Skin epidermis (tissue), 12 donors: ENCODE measurements around the gene ZNF526.

Experiments
- H3K27ac ChIP-seq, 21 experiments: fragments of 200-600 bp; sonication (generic) in 11 of 21; one replicate each; pipeline ENCODE4 v1.5.0; 2020; ENCODE audit warnings: mild to moderate bottlenecking in 3 of 21, inconsistent platforms in 2 of 21, moderate library complexity in 2 of 21
- H3K4me3 ChIP-seq, 7 experiments: fragments of 200-600 bp; sonication (generic) in 2 of 7; one replicate each; pipeline ENCODE4 v1.5.0; 2020; ENCODE audit warnings: inconsistent platforms in 2 of 7, mild to moderate bottlenecking in 2 of 7, moderate library complexity in 1 of 7

The ZNF526 gene

DNA sequence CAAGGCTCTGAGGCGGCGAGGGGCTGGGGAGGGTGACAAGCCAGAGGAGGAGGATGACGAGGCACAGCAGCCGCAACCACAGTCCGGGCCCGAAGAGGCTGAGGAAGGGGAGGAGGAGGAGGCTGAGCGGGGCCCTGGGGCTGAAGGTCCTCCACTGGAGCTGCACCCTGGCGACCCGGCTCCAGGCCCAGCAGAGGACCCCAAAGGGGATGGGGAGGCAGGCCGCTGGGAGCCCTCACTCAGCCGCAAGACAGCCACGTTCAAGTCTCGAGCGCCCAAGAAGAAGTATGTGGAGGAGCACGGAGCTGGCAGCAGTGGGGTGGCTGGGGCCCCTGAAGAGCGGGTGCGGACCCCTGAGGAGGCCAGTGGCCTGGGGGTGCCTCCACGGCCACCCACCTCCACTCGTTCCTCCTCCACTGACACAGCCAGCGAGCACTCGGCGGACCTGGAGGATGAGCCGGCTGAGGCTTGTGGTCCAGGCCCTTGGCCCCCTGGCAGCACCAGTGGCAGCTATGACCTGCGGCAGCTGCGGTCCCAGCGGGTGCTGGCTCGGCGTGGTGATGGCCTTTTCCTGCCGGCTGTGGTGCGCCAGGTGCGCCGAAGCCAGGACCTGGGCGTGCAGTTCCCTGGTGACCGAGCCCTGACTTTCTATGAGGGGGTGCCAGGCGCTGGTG lies 51.9 kb downstream of the ZNF526 start:
- Histone ChIP-seq H3K4me3 (no peak overlapping the region), H3K27ac (peak overlapping the region in 14 of 21 experiments; percentile 47 to 98 (median 96))

DNA sequence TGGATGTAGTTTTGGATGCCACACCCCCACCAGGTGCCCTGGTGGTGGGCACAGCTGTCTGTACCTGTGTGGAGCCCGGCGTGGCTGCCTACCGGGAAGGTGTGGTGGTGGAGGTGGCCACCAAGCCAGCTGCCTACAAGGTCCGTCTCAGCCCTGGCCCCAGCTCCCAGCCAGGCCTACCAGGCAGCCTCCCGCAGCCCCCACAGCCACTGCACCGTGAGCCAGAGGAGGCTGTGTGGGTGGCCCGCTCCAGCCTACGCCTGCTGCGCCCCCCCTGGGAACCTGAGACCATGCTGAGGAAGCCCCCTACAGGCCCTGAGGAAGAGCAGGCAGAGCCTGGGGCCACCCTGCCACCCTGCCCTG lies 52.4 kb downstream of the ZNF526 start:
- peak overlapping the region in 7 of 21 experiments; percentile 8 to 95 (median 47) for H3K27ac ChIP-seq
- no peak overlapping the region for H3K4me3 ChIP-seq

DNA sequence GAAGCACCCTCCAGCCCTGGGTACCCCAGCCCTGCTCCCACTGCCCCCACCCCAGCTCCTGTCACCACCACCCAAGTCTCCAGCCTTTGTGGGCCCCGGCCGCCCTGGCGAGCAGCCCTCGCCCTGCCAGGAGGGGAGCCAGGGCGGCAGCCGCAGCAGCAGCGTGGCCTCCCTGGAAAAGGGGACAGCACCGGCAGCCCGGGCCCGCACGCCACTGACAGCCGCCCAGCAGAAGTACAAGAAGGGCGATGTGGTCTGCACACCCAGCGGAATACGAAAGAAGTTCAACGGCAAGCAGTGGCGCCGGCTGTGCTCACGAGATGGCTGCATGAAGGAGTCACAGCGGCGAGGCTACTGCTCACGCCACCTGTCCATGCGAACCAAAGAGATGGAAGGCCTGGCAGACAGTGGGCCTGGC lies 52.9 kb downstream of the ZNF526 start:
- peak overlapping the region in 4 of 21 experiments; percentile 8 to 55 (median 40) for H3K27ac ChIP-seq

DNA sequence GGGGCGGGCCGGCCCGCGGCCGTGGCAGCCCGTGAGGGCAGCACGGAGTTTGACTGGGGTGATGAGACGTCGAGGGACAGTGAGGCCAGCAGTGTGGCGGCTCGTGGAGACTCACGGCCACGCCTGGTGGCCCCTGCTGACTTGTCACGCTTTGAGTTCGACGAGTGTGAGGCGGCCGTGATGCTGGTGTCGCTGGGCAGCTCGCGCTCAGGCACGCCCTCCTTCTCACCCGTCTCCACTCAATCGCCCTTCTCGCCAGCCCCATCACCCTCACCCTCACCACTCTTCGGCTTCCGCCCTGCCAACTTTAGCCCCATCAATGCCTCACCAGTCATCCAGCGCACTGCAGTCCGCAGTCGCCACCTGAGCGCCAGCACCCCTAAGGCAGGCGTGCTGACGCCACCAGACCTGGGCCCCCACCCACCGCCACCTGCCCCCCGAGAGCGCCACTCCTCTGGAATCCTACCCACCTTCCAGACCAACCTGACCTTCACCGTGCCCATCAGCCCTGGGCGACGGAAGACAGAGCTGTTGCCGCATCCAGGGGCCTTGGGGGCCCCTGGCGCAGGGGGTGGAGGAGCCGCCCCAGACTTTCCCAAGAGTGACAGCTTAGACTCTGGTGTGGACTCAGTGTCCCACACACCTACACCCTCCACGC lies 53.4 kb downstream of the ZNF526 start:
- Histone ChIP-seq H3K4me3 (no peak overlapping the region), H3K27ac (peak overlapping the region in 3 of 21 experiments; percentile 8 to 47 (median 24))

More for the DNA sequence above, 52.9 kb downstream of the ZNF526 start:
- no peak overlapping the region for H3K4me3 ChIP-seq

DNA sequence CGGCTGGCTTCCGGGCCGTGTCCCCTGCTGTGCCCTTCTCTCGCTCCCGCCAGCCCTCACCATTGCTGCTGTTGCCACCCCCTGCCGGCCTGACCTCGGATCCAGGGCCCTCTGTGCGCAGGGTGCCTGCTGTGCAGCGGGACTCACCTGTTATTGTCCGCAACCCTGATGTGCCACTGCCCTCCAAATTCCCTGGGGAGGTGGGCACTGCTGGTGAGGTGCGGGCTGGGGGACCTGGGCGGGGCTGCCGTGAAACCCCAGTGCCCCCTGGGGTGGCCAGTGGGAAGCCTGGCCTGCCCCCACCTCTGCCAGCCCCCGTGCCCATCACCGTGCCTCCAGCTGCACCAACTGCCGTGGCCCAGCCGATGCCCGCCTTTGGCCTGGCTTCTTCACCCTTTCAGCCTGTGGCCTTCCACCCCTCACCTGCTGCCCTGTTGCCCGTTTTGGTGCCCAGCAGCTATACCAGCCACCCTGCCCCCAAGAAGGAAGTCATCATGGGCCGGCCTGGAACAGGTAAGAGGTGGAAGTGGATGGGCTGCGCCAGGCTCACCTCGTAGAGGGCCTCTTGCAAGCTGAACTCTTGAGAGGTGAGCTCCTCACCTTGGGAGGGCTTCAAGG lies 54.1 kb downstream of the ZNF526 start:
- Histone ChIP-seq H3K4me3 (no peak overlapping the region), H3K27ac (peak overlapping the region in 3 of 21 experiments; percentile 13 to 24 (median 20))

DNA sequence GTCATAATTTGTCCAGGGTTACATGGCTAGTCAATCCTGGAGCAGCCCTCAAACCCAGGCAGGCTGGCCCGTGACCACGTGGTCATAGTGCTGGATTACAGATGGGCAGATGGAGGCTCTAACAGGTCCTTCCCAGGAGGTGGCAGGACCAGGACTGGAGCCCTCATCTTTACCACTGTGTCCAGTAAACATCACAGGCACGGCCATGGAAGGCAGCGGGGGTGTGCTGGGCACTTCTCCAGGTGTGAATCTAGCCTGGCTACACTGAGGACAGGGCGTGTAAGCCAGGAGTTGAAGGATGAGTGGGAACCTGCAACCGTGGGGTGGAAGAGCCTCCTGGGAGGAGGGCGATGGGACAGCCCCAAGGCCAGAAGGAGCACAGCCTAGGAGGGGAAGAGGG lies 55.0 kb downstream of the ZNF526 start:
- H3K4me3 ChIP-seq, result no peak overlapping the region
- H3K27ac ChIP-seq, result peak overlapping the region in 6 of 21 experiments; percentile 12 to 97 (median 88)

DNA sequence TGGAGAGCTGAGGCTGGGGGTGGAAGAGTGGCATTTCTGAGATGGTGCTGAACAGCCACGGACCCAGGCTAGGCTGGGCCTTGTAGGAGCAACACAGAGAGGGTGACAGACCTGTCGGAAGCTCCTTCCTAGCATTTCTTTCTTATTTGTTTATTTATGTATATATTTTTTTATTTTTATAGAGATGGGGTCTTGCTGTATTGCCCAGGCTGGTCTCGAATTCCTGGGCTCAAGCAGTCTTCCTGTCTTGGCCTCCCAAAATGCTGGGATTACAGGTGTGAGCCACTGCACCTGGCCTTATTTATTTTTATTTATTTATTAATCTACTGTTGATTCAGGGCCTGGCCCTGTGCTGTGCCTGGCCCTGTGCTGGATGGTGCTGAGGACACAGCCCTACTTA lies 55.4 kb downstream of the ZNF526 start:
- no peak overlapping the region for H3K4me3 ChIP-seq
- peak overlapping the region in 8 of 21 experiments; percentile 12 to 97 (median 92) for H3K27ac ChIP-seq

DNA sequence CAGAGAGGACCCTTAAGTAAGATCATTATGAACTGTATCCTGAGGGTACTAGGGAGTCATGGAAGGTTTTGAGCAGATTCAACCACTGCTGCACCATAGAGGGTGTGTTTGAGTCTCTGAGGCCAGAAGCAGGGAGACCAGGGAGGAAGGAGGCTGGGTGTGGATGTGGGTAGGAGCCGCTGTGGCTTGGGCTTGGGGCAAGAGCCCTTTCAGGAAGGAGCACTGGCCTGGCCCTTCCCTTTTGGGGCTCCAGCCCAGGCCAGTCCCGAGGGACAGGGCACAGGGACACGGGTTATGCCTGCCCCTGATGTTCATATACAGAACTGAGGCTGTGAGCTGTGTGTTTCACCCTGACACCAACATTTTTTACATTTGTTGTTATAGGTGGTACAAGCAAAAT lies 56.2 kb downstream of the ZNF526 start:
- H3K4me3 ChIP-seq, result no peak overlapping the region
- H3K27ac ChIP-seq, result peak overlapping the region in 15 of 21 experiments; percentile 10 to 97 (median 89)

DNA sequence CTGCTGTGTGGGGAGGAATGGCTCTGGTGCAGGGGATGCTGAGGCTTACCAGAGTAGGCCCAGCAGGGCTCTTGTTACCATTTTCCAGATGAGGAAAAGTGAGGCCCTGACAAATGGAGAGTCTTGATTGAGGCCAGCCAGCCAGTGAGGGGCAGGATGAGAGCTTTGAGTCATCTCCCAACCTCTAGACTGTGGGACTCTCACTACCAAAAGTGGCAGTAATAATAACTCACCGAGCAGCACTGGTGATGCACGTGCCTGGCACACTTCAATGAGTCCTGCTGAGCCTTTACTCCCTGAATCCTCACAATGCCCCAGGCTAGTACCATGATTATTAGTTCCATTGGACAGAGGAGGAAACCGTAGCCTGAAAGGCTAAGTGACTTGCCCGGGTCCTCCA lies 56.7 kb downstream of the ZNF526 start:
- Histone ChIP-seq H3K4me3 (no peak overlapping the region), H3K27ac (peak overlapping the region in 16 of 21 experiments; percentile 5 to 99 (median 92))
